IMR-90 (cell line): ENCODE results near the gene MRPL43.

ENCODE experiments used
- CEBPB ChIP-seq: IDR thresholded peaks from 2 replicates; pipeline ENCODE4 v1.6.1; 2012; ENCODE audit warnings: low read depth, low read length, improper control_type of control experiment
- CHD1 ChIP-seq: IDR thresholded peaks from 2 replicates; pipeline ENCODE4 v1.6.1; 2012; ENCODE audit warnings: low read depth, low read length, improper control_type of control experiment
- CTCF ChIP-seq: conservative IDR thresholded peaks from 2 replicates; pipeline ENCODE4 v1.5.1; 2012; ENCODE audit warnings: mild to moderate bottlenecking, low read depth, low read length, improper control_type of control experiment
- FOS ChIP-seq: fragments of 150-350 bp; IDR thresholded peaks from 2 replicates; pipeline ENCODE4 v1.6.1; 2016; ENCODE audit warnings: low read depth, low read length
- MAFK ChIP-seq: IDR thresholded peaks from 2 replicates; pipeline ENCODE4 v1.6.1; 2012; ENCODE audit warnings: low read depth, low read length, improper control_type of control experiment
- MXI1 ChIP-seq: IDR thresholded peaks from 2 replicates; pipeline ENCODE4 v1.6.1; 2012; ENCODE audit warnings: low read depth, mild to moderate bottlenecking, low read length, moderate library complexity, borderline replicate concordance
- NFE2L2 ChIP-seq: fragments of 150-350 bp; IDR thresholded peaks from 2 replicates; pipeline ENCODE4 v1.6.1; 2016; ENCODE audit warnings: low read depth, mild to moderate bottlenecking, low read length
- POLR2A ChIP-seq: IDR thresholded peaks from 2 replicates; pipeline ENCODE4 v1.6.1; 2012; ENCODE audit warnings: mild to moderate bottlenecking, low read depth, low read length
- RAD21 ChIP-seq: IDR thresholded peaks from 2 replicates; pipeline ENCODE4 v1.6.1; 2012; ENCODE audit warnings: low read length, improper control_type of control experiment
- RCOR1 ChIP-seq: IDR thresholded peaks from 2 replicates; pipeline ENCODE4 v1.6.1; 2012; ENCODE audit warnings: mild to moderate bottlenecking, low read length, improper control_type of control experiment; ENCODE audit not compliant: insufficient replicate concordance
- RFX5 ChIP-seq: IDR thresholded peaks from 2 replicates; pipeline ENCODE4 v1.8.0; 2012; ENCODE audit warnings: low read depth, mild to moderate bottlenecking, low read length, moderate library complexity
- SMC3 ChIP-seq: fragments of 150-350 bp; IDR thresholded peaks from 2 replicates; pipeline ENCODE4 v1.6.1; 2016; ENCODE audit warnings: low read depth, mild to moderate bottlenecking, antibody characterized with exemption, low read length, moderate library complexity
- TF ChIP-seq, protein P1 (sequence below): fragments of 150-350 bp; IDR thresholded peaks from 2 replicates; pipeline ENCODE4 v1.6.1; 2017; ENCODE audit warnings: mild to moderate bottlenecking, antibody characterized with exemption, low read length, low read depth

DNA sequence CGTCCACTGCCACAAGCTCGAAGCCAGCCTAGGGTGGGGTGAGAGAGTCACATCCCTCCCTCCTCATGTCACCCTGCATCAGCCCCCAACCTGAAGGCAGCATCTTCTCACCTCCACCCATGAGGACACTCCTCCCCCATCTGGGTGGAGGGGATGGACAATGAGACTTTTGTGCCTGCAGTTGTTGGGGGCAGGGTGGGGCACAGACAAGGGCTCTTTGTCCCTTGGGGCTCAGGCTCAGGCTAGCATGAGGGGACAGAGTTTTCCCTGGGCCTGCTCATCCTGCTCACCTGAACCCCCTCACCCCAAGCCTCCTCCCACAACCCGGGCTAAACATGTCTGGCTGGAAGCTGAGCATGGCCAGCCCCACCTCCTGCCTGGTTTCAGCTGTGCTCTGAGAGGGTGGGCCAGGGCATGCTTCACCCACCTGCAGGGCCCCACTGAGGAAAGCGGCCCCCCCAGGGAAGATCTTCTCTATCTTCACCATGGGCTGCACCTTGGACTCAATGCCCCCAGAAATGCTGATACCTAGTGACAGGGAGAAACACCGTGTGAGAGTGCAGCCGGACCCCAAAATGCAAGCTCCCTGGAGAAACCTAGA lies 21.6 kb upstream of the MRPL43 start:
- TF ChIP-seq RCOR1: no peak
- TF ChIP-seq CTCF: no peak
- TF ChIP-seq POLR2A: no peak
- TF ChIP-seq CHD1: no peak
- TF ChIP-seq SMC3: no peak
- TF ChIP-seq MAFK: no peak
- TF ChIP-seq RFX5: no peak
- TF ChIP-seq RAD21: no peak
- TF ChIP-seq FOS: no peak
- no peak for TF ChIP-seq CEBPB
- TF ChIP-seq MXI1: no peak
- TF ChIP-seq, protein P1, sequence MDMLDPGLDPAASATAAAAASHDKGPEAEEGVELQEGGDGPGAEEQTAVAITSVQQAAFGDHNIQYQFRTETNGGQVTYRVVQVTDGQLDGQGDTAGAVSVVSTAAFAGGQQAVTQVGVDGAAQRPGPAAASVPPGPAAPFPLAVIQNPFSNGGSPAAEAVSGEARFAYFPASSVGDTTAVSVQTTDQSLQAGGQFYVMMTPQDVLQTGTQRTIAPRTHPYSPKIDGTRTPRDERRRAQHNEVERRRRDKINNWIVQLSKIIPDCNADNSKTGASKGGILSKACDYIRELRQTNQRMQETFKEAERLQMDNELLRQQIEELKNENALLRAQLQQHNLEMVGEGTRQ: no peak
- TF ChIP-seq NFE2L2: no peak
